ENCODE data around the gene OR2V2.

Gene OR2V2

DNA sequence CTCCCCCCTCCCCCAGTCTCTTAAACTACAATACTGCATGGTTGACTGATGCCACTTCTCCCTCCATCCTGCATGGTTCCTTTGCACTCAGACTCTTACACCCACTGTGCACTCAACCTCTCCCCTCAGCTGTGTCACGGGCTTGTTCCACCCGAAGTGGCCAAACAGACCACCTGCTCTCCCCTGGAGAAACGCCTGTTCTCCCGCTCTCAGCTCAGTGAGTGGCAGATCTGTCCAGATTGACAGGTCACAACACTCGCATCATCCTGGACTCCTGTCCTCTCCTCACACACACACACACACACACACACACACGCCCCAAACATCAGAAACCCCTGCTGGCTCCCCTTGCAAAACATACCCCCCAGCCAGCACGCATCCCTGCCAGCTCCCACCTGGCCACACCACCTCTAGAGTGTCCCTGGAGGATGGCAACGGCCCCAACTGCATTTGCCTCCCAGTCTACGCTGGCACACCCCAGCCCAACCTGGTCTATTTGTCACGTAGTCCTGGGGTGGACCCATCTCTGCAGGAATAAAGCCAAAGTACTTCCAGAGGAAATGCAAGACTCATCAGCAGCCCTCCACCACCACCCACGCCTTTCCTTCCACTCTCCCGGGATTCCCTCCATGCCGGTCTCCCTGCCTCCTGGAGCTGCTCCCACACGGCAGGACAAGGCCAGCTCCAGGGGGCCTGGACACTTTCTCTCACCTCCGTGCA is 19.3 kb upstream of the OR2V2 start:
- TF ChIP-seq, protein P1, sequence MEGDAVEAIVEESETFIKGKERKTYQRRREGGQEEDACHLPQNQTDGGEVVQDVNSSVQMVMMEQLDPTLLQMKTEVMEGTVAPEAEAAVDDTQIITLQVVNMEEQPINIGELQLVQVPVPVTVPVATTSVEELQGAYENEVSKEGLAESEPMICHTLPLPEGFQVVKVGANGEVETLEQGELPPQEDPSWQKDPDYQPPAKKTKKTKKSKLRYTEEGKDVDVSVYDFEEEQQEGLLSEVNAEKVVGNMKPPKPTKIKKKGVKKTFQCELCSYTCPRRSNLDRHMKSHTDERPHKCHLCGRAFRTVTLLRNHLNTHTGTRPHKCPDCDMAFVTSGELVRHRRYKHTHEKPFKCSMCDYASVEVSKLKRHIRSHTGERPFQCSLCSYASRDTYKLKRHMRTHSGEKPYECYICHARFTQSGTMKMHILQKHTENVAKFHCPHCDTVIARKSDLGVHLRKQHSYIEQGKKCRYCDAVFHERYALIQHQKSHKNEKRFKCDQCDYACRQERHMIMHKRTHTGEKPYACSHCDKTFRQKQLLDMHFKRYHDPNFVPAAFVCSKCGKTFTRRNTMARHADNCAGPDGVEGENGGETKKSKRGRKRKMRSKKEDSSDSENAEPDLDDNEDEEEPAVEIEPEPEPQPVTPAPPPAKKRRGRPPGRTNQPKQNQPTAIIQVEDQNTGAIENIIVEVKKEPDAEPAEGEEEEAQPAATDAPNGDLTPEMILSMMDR (IDR thresholded peaks at IDR 0.05): no peak

DNA sequence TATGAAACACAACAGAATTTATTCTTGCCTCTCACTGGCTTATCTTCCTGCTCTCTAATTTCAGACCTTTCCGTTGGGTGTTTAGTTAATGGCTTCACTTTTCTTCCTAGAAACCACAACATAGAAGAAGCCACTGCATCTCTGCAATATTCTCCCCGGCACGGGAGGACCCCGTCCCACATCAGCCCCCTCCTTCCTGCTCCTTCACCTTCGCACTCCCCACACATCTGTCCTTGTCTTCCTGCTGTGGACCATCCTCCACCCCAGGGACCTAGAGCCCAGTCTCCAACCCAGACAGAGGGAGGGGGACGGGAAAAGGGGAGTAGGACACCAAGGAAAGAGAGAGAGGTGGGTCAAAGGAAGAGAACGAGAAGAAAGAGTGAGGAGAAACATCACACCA is 17.8 kb upstream of the OR2V2 start:
- TF ChIP-seq, protein P1 (IDR thresholded peaks at IDR 0.05): no peak

DNA sequence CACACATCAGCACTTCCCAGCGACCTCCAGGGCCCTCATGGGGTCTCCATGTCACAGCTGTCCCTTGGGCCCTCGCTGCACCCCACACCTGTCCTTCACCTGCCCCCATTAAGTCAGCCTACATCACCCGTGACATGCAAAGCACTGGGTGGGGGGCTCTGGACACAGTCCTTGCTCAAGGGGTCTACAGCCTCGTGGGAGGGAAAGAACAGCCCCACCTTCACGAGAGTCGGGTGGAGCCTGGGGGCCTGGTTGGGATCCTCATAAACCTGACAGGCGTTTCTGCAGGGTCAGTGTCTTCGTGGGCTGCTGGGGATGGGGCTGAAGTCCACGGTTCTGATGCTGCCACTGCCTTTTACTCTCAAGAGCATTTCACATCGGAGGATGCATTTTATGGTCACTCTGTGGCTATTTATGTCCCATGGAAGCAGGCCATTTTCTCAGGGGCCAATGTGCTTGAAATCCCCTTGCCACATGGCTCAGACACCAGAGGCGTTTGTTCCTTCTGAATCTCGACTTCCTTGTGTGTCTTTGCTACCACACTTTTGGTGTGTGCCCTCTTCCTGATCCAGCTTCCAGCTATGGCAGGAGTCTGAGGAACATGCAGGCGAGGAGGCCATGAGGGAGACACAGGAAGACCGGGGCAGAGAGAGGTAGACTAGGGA is 16.4 kb upstream of the OR2V2 start, which contains the start of gene OR2V1:
OR2V1 (minus strand) TSS at position 338 of the 665 bp plus-strand sequence. CDS start 5,865 bp downstream, outside the sequence.
- TF ChIP-seq, protein P1 (IDR thresholded peaks at IDR 0.05): no peak

DNA sequence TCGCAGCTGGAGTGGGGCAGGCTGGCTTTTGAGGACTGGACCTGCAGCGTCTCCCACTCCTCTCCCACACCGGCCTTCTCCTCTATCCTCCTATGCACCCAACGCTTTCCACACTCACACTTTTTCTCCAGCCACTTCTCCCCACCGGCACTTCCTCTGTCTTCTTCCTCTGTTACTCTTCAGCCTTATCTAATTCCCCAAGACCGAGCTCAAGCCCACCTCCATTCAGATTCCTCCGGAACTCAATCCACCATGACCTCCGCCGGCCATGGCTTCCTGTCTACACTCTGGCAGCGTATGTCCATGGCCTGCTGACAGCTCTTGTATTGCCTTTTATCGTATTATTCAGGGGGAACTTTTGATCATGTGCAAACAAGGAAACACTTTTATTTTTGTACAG is 15.9 kb upstream of the OR2V2 start:
- TF ChIP-seq, protein P1 (IDR thresholded peaks at IDR 0.05): no peak

DNA sequence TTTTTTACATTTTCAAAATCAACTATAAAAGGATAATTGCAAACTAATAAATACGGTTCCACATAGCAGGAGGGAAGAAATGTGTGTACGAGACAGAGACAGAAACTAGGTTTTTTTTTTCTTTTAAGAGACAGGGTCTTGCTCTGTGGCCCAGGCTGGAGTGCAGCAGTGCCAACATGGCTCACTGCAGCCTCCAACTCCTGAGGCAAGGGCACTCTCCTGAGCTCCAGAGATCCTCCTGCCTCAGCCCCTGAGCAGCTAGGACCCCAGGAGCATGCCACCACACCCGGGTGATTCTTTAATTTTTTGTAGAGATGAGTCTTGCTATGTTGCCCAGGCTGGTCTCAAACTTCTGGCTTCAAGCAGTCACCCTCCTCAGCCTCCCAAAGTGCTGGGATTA is 14.3 kb upstream of the OR2V2 start:
- TF ChIP-seq, protein P1 (IDR thresholded peaks at IDR 0.05): no peak

DNA sequence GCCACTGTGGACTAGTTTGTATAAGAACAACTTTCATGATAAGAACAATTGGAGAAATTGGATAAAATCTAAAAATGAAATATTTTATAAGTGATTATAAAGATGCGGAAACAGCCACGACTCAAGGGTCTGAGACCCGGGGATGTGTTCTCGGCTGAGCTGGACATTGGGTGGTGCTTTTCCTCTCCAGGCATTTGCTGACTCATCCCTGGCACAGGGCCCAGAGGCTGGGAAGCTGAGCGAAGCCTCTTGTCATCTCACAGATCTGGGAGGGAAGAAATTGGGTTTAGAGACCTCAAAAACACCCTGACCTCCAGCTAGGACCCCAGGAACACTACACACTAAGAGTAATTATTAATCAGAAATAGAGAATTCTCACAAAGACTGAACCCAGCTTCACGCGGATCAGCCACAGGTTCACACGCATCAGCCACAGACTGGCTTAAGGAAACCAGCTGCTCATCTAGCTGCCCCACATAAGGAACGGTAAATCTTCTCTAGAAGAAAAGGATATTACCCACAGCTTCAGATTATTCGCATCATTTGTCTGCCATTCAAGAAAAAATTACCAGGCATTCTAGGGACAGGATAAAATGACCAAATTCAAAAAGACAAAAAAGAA is 13.7 kb upstream of the OR2V2 start:
- TF ChIP-seq, protein P1 (IDR thresholded peaks at IDR 0.05): no peak

DNA sequence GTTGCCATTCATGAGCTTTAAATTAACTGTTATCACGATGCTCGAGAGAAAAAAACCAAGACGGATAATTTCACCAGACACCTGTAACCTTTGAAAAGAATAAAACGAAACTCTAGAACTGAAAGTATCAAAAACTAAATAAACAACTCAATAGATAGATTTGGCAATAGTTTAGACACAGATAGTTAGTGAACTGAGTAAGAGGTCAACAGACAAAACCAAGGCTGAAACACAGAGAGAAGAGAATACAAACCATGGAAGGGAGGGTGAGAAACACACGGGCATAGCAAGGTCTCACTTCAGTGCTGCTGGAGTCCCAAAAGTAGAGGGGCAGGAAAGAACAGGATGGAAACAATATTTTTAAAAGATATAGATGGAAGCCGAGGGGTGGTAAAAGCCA is 13.1 kb upstream of the OR2V2 start:
- TF ChIP-seq, protein P1 (IDR thresholded peaks at IDR 0.05): no peak
